RKO (cell line): ENCODE measurements around the gene BCL7B.
A peak's percentile ranks its signal among the peaks of the same experiment; 100 is the strongest.
"Not testable (repeated sequence)": the region's sequence is repeated elsewhere in the genome, so short reads cannot be mapped to it uniquely, and the experiment has no call there.

Experiments used
- DNase-seq: peaks from one replicate; pipeline ENCODE4 v3.0.0-alpha.2; 2016; ENCODE audit warnings: low spot score

Gene BCL7B

DNA sequence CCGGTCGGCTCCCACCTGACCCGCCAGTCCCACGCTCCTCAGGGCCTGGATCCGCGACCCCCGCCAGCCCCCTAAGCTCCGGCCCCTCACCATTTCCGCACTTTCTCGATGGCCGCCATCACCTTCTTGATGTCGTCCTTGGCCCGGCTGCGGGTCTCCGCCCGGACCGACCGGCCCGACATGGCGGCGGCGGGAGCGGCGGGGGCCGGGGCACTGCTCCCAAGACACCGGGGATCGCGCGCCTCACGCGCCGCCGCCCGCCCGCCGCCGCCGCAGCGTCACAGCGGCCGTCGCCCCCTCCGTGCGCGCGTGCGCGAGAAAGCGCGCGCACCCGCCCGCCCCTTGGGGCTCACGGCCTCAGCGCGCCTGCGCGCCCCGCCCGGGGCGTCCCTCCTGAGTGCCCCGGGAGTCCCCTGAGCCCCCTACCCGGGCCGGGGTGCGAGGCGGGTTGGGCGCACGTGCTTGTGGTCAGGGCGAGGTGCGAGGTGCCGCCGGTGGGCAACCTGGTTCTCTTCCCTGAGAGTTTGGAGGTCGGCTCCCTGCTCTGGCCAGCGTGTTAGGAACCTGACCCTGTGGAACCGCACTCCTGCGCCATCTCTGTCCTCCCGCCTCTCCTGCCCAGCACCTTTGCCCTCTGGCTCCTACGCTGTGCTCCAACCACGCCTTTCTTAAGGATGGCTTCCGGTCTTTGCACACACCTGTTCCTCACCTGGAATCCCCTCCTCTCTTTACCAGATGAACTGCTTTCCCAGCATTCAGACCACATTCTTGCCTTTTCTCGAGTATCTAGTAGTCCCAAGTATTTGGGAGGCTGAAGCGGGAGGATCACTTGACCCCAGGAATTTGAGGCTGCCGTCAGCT is at the start of gene BCL7B:
Gene BCL7B, minus strand, starts transcription at position 294 of the 861 bp plus-strand sequence. Its CDS starts 112 bp downstream, at position 182.
- peak; percentile 78 for DNase-seq

DNA sequence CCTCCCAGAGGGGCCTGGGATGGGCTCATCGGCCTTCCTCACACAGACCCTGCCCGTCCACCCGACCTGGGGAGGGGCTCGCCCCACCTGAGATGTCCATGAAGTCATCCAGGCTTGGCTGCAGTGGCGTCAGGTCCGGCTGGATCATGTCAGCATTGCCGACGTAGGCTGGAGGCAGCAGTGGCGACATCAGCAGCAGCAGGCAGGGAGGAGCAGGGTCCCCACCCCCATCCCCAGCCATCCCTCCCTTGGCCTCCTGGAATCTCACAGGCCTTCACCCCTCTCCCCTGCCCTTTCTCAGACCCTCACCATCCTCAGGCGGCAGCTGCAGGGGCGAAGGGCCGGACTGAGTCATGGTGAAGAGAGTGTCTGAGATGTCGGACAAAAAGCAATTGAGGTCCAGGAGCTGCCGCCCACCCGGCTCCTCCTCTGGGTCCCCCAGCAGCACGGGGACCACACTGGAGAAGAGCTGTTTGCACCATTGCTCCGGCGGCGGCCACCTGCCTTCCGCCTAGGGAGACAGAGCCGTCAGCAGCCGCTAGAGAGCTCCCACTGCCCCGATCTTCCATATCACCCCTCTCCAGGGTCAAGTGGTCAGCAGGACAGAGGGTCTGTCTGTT is 48.2 kb upstream of the BCL7B start:
- DNase-seq: no peak

DNA sequence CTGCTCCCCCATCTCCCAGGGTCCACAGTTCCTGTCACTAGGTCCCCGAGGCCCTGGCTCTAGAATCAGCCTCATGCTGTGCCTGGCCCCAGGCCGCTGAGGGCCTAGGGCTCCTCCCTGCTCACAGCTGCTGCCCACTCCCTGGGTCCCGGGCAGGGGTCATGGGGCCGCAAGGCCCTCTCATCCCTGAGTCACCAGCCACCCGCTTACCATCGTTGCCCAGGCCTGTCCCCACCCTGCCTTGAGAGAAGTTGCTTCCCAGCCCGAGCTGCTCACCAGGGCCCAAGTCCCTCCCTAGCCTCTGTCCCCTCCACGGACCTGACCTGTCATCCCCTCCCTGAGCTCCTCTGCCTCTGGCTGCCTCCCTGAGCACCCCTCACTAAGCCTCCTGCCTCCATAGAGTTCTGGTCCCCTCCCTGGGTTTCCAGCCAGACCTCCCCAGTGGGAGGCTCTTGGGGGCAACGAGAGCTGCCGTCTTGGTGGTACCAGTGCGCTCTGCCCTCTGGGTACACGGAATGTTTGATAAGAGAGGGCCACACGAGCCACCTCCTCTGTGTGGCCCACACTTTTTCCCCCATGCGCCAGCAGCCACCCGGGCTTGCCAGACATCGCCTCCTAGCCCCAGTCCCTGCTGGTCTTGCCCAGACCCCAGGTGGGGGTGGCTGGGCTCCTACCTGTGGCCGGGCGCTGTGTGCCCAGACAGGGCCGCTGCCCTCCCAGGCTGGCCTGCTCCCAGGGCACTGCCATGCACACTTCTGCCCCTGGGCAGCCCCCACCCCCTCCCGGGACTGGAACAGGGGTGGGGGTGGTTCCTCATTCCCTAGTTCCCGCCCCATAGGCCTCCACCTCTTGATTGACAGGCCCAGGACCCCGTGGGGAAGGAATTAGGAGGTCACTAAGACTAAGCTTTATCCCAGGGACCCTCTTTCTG is 45.5 kb upstream of the BCL7B start:
- no peak for DNase-seq

DNA sequence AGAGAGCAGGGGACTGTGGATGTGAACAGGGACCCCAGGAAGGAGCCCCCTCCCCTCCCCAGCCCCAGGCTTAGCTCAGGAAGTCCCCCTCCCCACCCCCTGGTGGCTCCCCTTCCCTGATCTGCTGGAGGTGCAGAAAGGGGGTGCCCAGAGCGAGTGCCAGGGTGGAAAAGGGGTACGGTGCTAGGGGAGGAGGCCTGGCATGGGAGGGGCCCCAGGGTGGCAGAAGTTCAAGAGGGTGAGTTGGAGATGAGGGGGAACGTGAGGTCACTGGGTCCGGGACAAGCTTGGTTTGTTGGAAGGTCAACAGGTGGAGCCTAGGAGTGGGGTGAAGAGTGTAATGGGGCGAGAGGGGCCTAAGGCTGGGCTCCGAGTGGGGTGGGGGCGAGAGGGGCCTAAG is 42.4 kb upstream of the BCL7B start:
- DNase-seq: no peak

DNA sequence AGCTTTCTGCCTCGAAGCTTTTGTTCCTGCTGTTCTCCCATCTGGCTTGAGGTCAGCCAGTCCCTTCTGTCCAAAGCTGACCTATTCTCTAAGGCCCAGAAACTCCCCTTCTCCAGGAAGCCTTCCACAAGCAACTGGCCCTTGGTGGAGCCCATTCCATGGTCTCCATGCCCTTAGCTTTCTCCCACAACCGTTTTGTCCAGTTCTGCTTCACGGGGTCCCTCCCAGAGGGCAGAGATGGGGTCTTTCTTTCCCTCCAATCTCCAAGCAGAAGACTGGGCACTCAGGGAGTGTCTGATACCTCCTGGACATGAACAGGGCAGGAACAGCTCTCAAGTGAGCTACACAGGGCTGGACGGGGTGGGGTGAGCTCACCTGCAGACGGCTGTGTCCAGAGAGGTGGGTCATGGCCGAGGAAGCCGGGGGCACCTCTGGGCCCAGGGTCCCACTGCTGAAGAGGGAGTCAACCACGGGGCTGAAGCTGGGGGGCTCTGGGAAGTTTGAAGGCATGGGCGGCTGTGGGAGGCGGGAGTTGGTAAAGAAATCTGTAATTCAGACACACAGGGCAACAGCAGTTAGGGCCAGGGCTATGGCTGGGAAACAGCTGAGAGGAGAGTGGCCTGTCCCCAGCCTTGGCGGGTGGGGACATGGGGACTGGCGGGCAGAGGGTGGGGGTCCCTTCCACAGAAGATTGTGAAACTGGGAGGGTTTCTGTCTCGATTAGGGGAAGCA is 41.8 kb upstream of the BCL7B start:
- no peak for DNase-seq

DNA sequence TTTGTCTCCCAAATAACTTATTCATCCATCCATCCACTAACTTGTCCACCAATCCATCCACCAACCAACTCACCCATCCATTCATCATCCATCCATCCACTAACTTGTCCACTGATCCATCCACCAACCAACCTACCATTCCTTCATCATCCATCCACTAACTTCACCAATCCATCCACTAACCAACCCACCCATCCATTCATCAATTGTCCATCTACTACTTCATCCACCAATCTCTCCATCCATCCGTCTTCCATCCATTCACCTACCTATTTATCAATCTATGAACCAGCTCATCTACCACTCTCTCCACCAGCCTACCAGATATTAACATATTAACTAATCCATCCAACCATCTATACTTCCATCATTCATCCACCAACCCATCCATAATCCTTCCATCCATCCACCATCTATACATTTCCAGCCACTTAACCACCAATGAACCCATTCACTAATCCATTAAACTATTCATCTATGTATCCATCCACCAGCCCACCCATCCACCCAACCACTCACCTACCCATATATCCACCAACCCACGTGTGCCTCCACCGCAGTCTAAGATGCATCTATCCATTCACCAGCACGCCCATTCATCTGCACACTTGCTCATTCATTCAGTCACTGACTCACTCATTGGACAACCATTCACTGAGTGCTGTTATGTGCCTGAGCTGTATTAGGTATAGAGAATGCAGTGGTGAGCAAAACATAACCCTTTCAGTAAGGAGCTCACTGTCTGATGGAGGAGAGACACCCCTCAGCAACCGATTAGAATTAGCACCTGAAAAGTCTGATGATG is 40.7 kb upstream of the BCL7B start:
- DNase-seq: no peak

DNA sequence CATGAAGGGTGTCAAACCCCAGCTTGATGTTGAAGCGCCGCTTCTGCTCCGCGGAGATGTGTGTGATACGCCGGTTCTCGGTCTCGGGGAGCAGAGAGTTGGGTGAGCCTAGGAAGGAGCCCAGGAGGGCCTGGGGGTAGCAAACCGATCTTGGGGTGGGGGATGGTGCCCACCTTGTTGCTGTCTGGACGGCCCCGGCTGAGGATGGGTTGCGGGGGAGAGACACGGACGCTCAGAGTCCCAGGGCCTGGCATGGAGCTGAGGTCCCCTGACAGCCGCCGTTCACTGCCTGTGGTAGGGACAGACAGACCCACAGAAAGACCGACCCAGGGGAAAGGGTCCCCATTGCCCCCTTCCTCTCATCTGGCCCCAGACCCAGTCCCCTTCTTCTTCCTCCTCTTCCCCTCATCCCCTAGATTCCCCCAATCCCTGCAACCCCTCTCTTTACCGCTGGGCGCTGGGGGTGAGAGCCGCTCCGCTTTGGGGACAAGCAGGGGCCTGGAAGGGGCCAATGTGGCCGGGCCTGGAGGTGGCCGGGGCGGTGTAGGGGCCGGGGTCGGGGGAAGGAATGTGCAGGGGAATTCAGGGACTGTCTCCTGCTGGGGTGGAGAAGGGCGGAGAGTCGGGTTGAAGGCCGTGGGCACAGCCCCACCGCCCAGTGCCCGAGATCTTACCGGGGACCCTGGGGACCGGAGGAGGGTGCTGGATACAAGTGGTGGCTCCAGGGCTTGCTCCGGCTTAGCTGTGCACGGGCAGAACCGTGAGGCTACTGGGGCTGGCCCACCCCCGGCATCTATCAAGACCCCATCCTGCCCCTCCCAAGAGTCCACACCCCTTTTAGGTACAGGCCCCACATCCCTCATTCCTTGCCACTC is 38.9 kb upstream of the BCL7B start:
- no peak for DNase-seq

DNA sequence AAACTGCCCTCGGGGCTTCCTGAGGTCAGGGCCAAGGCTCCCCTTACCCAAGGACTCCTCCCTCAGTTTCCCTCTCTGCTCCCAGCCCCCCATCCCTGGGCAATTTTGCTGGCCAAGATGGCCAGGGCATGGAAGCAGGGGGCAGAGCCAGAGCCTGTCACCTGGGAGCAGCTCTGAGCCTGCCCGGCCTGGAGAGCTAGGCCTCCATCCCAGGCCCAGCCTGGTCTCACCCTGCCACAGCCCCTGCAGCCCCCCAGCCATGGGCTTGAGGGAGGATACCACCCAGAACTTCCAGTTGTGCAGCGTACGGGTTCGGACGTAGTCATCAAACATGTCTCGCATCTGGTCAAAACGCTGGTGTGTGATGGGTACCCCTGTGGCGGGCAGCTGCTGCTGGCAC is 37.9 kb upstream of the BCL7B start:
- DNase-seq: no peak

DNA sequence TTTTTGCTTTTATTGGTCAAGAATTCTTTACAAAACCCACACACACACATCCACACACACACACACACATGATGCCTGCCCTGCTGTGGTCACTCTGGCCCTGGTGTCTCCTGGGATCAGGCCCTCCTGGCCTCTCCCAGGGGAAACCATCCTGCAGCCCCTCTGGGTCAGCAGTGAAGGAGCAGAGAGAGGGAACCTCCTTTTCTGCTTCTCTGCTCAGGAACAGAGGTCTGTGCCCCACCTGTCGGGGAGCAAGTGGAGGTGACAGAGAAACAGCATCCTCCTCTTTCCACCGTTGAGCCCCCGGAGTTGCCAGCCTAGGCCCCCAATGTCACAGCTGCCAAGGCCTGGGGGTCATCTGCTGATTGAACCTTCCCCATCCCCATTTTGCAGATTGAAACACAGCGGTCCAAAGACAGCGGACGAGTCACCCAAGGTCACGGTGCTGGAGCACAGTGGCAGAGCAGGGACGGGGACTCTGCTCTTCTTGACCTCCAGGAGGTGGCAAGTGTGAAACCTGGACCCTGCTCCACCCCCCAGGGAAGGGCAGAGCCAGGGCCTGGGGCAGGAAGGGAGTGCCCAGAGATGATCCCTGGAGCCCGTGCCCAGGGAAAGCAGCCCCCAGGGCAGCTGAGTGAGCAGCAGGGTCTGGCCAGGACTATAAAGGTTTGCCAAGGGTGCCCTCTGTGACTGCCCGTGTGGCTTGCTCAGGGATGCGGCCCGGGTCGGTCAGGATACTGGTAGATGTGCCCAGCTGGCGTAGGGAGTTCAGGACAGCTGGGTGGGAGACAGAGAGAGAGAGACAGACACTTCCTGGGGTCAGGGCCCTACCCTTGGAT is 35.9 kb upstream of the BCL7B start:
- no peak for DNase-seq

DNA sequence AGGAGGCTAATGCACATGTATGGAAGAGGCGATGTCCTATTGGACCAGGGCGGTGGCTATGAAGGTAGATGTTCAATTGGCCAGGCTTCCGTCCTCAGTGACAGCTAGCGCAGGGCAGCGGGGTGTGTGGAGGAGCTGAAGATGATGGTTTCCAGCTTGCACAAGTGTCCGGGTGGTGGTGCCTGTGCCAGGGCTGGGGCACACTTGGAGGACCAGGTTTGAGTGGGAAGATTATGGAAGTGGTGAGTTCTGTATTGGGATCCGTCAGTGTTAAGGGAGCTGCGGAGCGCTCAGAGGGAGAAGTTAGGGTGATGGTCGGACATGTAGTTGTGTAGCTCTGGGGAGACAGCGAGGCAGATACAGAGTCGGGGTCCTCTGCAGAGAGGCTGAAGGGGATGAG is 29.4 kb upstream of the BCL7B start:
- no peak for DNase-seq

DNA sequence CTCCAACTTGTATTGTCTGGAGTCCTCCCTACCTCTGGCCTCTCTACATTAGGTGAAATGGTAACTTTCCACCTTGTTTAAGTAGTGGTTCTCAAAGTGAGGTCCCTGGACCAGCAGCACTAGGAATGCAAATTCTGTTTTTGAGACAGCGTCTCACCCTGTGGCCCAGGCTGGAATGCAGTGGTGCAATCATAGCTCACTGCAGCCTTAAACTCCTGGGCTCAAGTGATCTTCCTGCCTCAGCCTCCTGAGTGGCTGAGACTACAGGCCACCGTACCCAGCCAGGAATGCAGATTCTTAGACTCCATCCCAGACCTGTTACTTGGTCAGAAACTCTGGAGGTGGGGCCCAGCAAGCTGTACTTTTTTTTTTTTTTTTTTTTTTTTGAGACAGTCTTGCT is 27.7 kb upstream of the BCL7B start:
- no peak for DNase-seq

DNA sequence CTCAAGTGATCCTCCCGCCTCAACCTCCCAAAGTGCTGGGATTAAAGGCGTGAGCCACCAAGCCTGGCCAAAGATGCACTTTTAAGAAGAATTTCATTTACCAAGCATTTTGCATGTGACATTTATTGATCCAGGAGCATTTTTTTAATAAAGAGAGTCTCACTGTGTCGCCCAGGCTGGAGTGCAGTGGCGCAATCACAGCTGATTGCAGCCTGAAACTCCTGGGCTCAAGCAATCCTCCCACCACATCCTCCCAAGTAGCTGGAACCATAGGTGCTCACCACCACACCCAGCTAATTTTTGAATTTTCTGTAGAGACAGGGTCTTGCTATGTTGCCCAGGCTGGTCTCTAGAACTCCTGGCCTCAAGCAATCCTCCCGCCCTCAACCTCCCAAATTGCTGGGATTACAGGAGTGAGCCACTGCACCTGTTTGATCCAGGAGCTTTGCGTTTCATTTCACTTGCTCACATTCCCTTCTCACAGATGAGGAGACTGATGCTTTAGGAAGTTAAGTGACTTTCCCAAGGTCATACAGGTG is 25.2 kb upstream of the BCL7B start:
- DNase-seq: no peak

DNA sequence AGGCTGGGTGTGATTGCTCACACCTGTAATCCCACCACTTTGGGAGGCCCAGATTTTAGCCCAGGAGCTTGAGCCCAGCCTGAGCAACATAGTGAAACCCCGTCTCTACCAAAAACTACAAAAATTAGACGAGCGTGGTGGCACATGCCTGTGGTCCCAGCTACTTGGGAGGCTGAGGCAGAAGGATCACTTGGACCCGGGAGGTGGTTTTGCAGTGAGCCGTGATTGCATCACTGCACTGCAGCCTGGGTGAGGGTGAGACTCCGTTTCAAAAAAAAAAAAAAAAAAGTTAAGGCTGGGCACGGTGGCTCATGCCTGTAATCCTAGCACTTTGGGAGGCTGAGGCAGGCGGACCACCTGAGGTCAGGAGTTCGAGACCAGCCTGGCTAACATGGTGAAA is 23.5 kb upstream of the BCL7B start:
- DNase-seq: not testable (repeated sequence)

DNA sequence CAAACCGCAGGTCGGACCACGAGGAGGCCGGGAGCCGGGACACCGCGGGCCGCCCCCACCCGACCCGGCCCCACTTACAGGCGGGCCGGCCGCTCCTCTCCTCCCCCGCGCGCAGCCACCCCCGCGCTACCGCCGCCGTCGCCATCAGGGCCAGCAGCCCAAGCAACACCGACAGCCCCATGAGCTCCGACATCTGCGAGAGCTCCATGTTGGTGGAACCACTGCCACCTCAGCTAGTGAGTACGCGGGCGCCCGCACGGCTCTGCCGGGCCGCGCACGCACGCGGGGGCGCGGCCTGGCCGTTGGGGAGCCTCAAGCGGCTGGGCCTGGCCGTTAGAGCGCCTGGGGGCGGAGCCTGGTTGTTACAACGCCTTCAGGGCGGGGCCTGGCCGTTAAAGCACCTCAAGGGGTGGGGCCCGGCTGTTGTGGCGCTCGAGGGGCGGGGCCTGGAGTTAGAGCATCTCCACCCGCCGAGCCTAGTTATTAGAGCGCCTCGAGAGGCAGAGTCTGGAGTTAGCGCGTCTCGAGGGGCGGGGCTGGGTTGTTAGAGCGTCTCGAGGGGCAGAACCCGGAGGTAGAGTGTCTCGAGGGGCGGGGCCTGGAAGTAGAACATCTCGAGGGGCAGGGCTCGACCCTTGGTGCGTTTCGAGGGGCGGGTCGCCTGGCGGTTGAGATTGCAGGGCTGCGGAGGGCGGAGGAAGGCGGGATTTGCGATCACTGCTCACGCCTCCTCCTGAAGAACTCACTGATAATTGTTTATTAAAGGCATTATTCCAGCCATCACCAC is 21.0 kb upstream of the BCL7B start, which contains the start of gene TBL2:
Gene TBL2, minus strand, starts transcription at position 238 of the 787 bp plus-strand sequence. Its CDS starts 30 bp downstream, at position 208.
- DNase-seq: peak; percentile 98

DNA sequence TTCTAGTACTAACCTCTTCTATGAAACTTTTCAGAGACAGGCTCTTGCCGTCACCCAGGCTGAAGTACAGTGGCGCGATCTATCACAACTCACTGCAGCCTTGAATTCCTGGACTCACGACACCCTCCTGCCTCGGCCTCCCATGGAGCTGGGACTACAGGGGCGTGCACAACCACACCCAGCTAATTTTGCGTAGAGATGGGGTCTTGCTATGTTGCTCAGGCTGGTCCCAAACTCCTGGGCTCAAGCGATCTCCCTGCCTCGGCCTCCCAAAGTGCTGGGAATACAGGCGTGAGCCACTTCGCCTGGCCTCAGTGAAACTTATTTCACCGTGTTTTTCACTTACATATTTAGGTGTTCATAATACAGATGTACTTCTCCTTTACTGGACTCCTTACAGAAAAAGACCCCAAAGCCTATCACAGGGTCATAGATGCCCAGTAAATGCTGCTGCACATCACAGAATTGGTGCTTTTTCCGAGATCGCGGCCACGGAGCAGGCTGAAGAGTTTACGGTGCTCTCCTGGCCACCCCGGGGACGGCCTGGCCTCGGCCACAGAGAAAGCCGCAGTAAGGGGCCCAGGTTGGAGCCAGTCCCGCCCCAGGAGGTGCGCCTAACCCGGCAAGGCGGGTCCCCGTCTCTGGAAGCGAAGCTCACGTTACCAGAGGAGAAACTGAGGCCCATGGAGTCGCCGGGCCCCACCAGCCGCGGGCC is 20.3 kb upstream of the BCL7B start:
- peak; percentile 57 for DNase-seq

DNA sequence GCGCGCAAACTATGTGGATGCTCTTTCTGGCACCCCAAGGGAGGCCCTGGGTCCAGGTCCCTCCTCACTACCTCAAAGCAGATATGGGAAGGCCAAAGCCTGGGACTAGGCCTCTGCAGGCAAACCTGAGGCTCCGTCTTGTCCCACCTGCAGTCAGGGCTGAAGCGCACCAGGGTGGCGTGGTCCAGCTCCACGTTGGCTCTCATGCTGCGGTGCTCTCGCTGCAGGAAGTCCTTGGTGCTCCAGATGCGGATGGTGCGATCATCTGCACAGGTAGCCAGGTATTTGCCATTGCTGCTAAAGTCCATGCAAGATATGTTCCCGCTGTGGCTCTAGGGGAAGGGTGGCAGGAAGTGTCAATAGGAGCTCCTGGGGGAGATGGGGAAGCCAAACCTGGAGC is 16.3 kb upstream of the BCL7B start:
- no peak for DNase-seq

DNA sequence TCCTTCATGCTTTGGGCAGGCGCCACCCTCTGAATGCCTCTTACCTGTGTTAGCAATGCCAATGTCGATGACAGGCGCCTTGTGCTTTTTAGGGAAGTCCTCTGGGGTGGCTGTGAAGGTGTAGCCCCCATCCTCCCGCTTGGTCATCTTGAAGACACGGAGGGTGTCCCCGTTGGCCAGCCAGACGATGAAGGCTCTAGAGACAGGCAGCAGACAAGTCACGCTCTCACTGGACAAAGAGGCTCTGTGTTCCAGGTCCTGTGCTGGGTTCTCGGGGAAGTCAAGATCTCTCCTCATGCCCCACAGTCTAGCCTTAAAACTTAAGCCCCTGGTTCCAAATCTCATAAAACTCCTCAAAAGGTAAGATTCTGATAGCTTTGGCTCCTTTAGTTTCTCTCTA is 15.8 kb upstream of the BCL7B start:
- DNase-seq: no peak
